H9 (cell line): ENCODE measurements around the gene RHOD. TPM values are rescaled to one million over a fixed set of nuclear protein-coding genes. Genes with fewer than 3 reads are reported as not detected.

ENCODE experiments used
- DNase-seq: peaks from one replicate; pipeline ENCODE4 v3.0.0-alpha.2; 2017
- H2AFZ ChIP-seq: one replicate; pipeline ENCODE4 v1.6.1; 2013; ENCODE audit warnings: mild to moderate bottlenecking, low read length, control low read depth, moderate library complexity
- H2AK5ac ChIP-seq: 2 replicates; pipeline ENCODE4 v1.6.1; 2013; ENCODE audit warnings: low read length, control low read depth, mixed read lengths; ENCODE audit not compliant: insufficient read length
- H2BK120ac ChIP-seq: one replicate; pipeline ENCODE4 v1.6.1; 2013; ENCODE audit warnings: low read depth, mild to moderate bottlenecking, low read length, control low read depth, inconsistent platforms; ENCODE audit not compliant: poor library complexity, severe bottlenecking
- H2BK12ac ChIP-seq: 2 replicates; pipeline ENCODE4 v1.6.1; 2013; ENCODE audit warnings: low read length, control low read depth, mixed read lengths, low read depth; ENCODE audit not compliant: insufficient read length
- H2BK15ac ChIP-seq: 2 replicates; pipeline ENCODE4 v1.6.1; 2013; ENCODE audit warnings: low read depth, low read length, control low read depth
- H2BK20ac ChIP-seq: one replicate; pipeline ENCODE4 v1.6.1; 2013; ENCODE audit warnings: low read depth, mild to moderate bottlenecking, low read length, control low read depth, inconsistent platforms; ENCODE audit not compliant: poor library complexity, severe bottlenecking
- H2BK5ac ChIP-seq: 2 replicates; pipeline ENCODE4 v1.6.1; 2013; ENCODE audit warnings: low read length, control low read depth, mixed read lengths; ENCODE audit not compliant: insufficient read length
- H3K14ac ChIP-seq: 2 replicates; pipeline ENCODE4 v1.6.1; 2013; ENCODE audit warnings: low read length, control low read depth; ENCODE audit not compliant: insufficient read depth
- H3K18ac ChIP-seq: 2 replicates; pipeline ENCODE4 v1.6.1; 2013; ENCODE audit warnings: low read depth, mild to moderate bottlenecking, mixed read lengths, low read length, control low read depth; ENCODE audit not compliant: insufficient read length
- H3K23ac ChIP-seq: 2 replicates; pipeline ENCODE4 v1.6.1; 2013; ENCODE audit warnings: low read length, control low read depth, mixed read lengths, low read depth; ENCODE audit not compliant: insufficient read length
- H3K23me2 ChIP-seq: 2 replicates; pipeline ENCODE4 v1.6.1; 2013; ENCODE audit warnings: low read depth, mild to moderate bottlenecking, mixed read lengths, low read length, control low read depth; ENCODE audit not compliant: insufficient read length, poor library complexity, severe bottlenecking
- H3K27ac ChIP-seq: 2 replicates; pipeline ENCODE4 v1.5.1; 2013; ENCODE audit warnings: low read length, control low read depth, mixed read lengths, low read depth; ENCODE audit not compliant: insufficient read length
- H3K27me3 ChIP-seq: 2 replicates; pipeline ENCODE4 v1.6.1; 2013; ENCODE audit warnings: low read length, control low read depth, inconsistent platforms; ENCODE audit not compliant: insufficient read depth
- H3K4ac ChIP-seq: 2 replicates; pipeline ENCODE4 v1.6.1; 2013; ENCODE audit warnings: low read depth, mild to moderate bottlenecking, control low read depth, inconsistent platforms, low read length, moderate library complexity
- H3K4me1 ChIP-seq: 2 replicates; pipeline ENCODE4 v1.6.1; 2013; ENCODE audit warnings: low read length, control low read depth, inconsistent platforms; ENCODE audit not compliant: insufficient read depth
- H3K4me2 ChIP-seq: 2 replicates; pipeline ENCODE4 v1.6.1; 2013; ENCODE audit warnings: low read length, control low read depth, mixed read lengths; ENCODE audit not compliant: insufficient read length, insufficient read depth
- H3K56ac ChIP-seq: 2 replicates; pipeline ENCODE4 v1.6.1; 2013; ENCODE audit warnings: low read depth, mild to moderate bottlenecking, mixed read lengths, low read length, control low read depth; ENCODE audit not compliant: insufficient read length
- H3K79me1 ChIP-seq: 2 replicates; pipeline ENCODE4 v1.6.1; 2013; ENCODE audit warnings: low read depth, mild to moderate bottlenecking, moderate library complexity, low read length, control low read depth, inconsistent platforms; ENCODE audit not compliant: insufficient read depth, poor library complexity, severe bottlenecking
- H3K79me2 ChIP-seq: 2 replicates; pipeline ENCODE4 v1.6.1; 2013; ENCODE audit warnings: low read length, control low read depth, inconsistent platforms; ENCODE audit not compliant: insufficient read depth
- H3K9ac ChIP-seq: 2 replicates; pipeline ENCODE4 v1.6.1; 2013; ENCODE audit warnings: low read length, control low read depth, mixed read lengths; ENCODE audit not compliant: insufficient read length; ENCODE audit errors: extremely low read depth
- H3K9me3 ChIP-seq: one replicate; pipeline ENCODE4 v1.6.1; 2013; ENCODE audit warnings: low read depth, low read length, inconsistent platforms; ENCODE audit not compliant: control insufficient read depth
- H3T11ph ChIP-seq: one replicate; pipeline ENCODE4 v1.6.1; 2013; ENCODE audit warnings: mild to moderate bottlenecking, low read length, control low read depth, inconsistent platforms
- H4K20me1 ChIP-seq: one replicate; pipeline ENCODE4 v1.6.1; 2013; ENCODE audit not compliant: control insufficient read depth, insufficient read length, insufficient read depth
- H4K5ac ChIP-seq: 2 replicates; pipeline ENCODE4 v1.6.1; 2013; ENCODE audit warnings: low read depth, mild to moderate bottlenecking, mixed read lengths, low read length, control low read depth; ENCODE audit not compliant: insufficient read length
- H4K8ac ChIP-seq: replicated peaks from 2 replicates; pipeline ENCODE4 v1.6.1; 2013; ENCODE audit warnings: low read length, control low read depth, mixed read lengths, low read depth; ENCODE audit not compliant: insufficient read length
- H4K91ac ChIP-seq: 2 replicates; pipeline ENCODE4 v1.6.1; 2013; ENCODE audit warnings: low read depth, mild to moderate bottlenecking, moderate library complexity, mixed read lengths, low read length, control low read depth; ENCODE audit not compliant: insufficient read length
- H3K27ac Mint-ChIP-seq, 3 experiments: 2 replicates in 2 of 3; 3 replicates in 1 of 3; pipeline ENCODE4 v1.8.0; 2020 to 2021; ENCODE audit warnings: mixed read lengths in 3 of 3, mild to moderate bottlenecking in 1 of 3, moderate library complexity in 1 of 3
- H3K27me3 Mint-ChIP-seq: 2 replicates; pipeline ENCODE4 v1.8.0; 2021; ENCODE audit warnings: low read depth, mild to moderate bottlenecking, moderate library complexity, mixed read lengths
- H3K36me3 Mint-ChIP-seq, 3 experiments: 2 replicates in 2 of 3; 3 replicates in 1 of 3; pipeline ENCODE4 v1.8.0; 2020 to 2021; ENCODE audit warnings: low read depth in 3 of 3, mixed read lengths in 3 of 3; ENCODE audit not compliant: insufficient read depth in 1 of 3
- H3K4me1 Mint-ChIP-seq, 2 experiments: 2 replicates each; pipeline ENCODE4 v1.8.0; 2020; ENCODE audit warnings: mixed read lengths in 2 of 2
- H3K4me3 Mint-ChIP-seq, 2 experiments: 2 replicates in 1 of 2; 3 replicates in 1 of 2; pipeline ENCODE4 v1.8.0; 2020 to 2021; ENCODE audit warnings: mild to moderate bottlenecking in 2 of 2, mixed read lengths in 2 of 2, moderate library complexity in 1 of 2
- H3K9me3 Mint-ChIP-seq, 2 experiments: 2 replicates in 1 of 2; 3 replicates in 1 of 2; pipeline ENCODE4 v1.8.0; 2020; ENCODE audit warnings: mild to moderate bottlenecking in 2 of 2, mixed read lengths in 2 of 2, moderate library complexity in 1 of 2
- CTCF ChIP-seq: fragments of 200-600 bp; sonication (generic); conservative IDR thresholded peaks from 3 replicates; pipeline ENCODE4 v1.8.0; 2021; ENCODE audit warnings: antibody characterized with exemption, mild to moderate bottlenecking
- WGBS: extraction: QIAGEN DNeasy Blood & Tissue Kit; methylation state at CpG from one replicate; pipeline ENCODE4 v1.1.7; 2013; ENCODE audit warnings: missing lambda C conversion rate, low lambda C conversion rate, mixed read lengths; ENCODE audit not compliant: insufficient read length; ENCODE audit errors: extremely low coverage; 5-methylcytosine and 5-hydroxymethylcytosine counted together
- total RNA-seq: library from RNA; stranded (reverse); gene quantifications from 2 replicates; pipeline ENCODE4 v1.2.1, GENCODE V29; 2021

The RHOD gene
- total RNA-seq, 1 experiment from 2014 or later = 14.8 TPM

GRCh38 chr11:67118181-67118766, 61.6 kb downstream of the RHOD start:
- no peaks in the 10 kb centered on the region for H3K79me1 ChIP-seq
- H3K4me1 ChIP-seq = no peaks in the 10 kb centered on the region; the same call in 1 of the 2 replicates
- H3K4me2 ChIP-seq = peak overlapping the region; percentile 95
- DNase-seq = peak; percentile 61
- Mint-ChIP-seq H3K4me1 (peaks cover 34 to 37% of the 10 kb centered on the region in 2 experiments), H3K27ac (no peak overlapping the region; a peak in 1 of 7 replicates), H3K36me3 (peaks cover 5 to 14% (median 7%) of the 10 kb centered on the region in 3 experiments; a peak in 6 of 7 replicates), H3K27me3 (no peaks in the 10 kb centered on the region; the same call in 1 of the 2 replicates), H3K4me3 (peak overlapping the region; percentile 70 to 80; a peak in 4 of 5 replicates), H3K9me3 (peaks cover 0 to 2% of the 10 kb centered on the region in 2 experiments; a peak in 2 of 5 replicates)
- H3K27ac ChIP-seq = no peak overlapping the region
- no peak for TF ChIP-seq CTCF
- H4K20me1 ChIP-seq = no peaks in the 10 kb centered on the region
- H3T11ph ChIP-seq = no peak overlapping the region
- H3K56ac ChIP-seq = no peak overlapping the region
- no peak overlapping the region for H2BK15ac ChIP-seq
- H3K4ac ChIP-seq = no peak overlapping the region
- H2BK120ac ChIP-seq = no peak overlapping the region
- H3K18ac ChIP-seq = peak overlapping the region; percentile 95
- peaks cover 21% of the 10 kb centered on the region for H3K23me2 ChIP-seq
- H2BK12ac ChIP-seq = peak overlapping the region; percentile 50
- peak overlapping the region; percentile 83 for H3K14ac ChIP-seq
- H2BK5ac ChIP-seq = no peak overlapping the region
- H3K9ac ChIP-seq = peak overlapping the region; percentile 25
- H3K79me2 ChIP-seq = peaks cover 27% of the 10 kb centered on the region; the same call in 1 of the 2 replicates
- H2AFZ ChIP-seq = no peak overlapping the region
- H2BK20ac ChIP-seq = no peak overlapping the region
- no peak overlapping the region for H4K91ac ChIP-seq
- no peak overlapping the region for H3K23ac ChIP-seq
- no peaks in the 10 kb centered on the region for H3K27me3 ChIP-seq
- H4K5ac ChIP-seq = no peak overlapping the region
- no peak overlapping the region for H2AK5ac ChIP-seq
- no peak overlapping the region for H4K8ac ChIP-seq
- no peaks in the 10 kb centered on the region for H3K9me3 ChIP-seq
- no CpG with 5 or more reads among the region's 59 CpGs for WGBS
